ENCODE results near the gene STX2. TPM values are rescaled to one million over a fixed set of nuclear protein-coding genes. Genes with fewer than 3 reads are reported as not detected.

The STX2 gene
- total RNA-seq, 1 experiment from 2014 or later: 11.2 TPM

DNA sequence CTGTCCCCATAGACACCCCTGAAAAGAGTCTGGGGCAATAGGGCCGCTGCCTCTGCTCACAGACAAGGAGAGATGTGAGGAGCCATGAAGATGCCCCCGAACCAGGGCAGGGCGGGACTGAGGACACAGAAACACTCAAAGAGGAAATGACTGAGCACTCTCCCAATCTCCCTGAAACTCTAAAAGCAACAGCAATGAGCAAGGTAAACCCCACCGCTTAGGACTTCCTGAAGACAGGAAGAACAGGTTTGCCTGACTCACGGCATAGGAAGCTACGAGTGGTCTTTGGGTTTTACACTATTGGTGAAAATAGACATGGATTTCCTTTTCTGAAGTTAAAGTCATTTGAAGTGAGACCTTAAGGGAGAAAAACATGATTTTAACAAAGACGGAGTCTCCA, 32.5 kb downstream of the STX2 start:
- no peak overlapping the region for H3K27ac Mint-ChIP-seq (ENCODE audit: unreplicated experiment)

DNA sequence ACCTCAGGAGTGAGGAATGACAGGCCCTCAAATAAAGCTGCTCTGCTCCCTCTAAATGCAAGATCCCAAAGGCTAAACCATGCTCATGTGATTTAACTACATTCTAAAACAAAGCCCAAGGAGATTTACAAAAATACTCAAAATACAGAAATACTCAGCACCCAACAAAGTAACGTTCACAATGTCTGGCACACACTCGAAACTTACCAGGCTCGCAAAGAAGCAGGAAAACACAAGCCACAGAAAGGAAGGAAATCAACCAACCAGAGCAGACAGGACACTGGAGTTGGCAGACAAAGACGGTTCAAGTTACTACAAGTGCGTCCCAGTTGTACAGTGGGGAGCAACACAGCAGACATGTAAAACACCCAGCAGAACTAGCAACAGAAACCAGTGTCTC, 33.4 kb downstream of the STX2 start:
- TF ChIP-seq, protein P1, sequence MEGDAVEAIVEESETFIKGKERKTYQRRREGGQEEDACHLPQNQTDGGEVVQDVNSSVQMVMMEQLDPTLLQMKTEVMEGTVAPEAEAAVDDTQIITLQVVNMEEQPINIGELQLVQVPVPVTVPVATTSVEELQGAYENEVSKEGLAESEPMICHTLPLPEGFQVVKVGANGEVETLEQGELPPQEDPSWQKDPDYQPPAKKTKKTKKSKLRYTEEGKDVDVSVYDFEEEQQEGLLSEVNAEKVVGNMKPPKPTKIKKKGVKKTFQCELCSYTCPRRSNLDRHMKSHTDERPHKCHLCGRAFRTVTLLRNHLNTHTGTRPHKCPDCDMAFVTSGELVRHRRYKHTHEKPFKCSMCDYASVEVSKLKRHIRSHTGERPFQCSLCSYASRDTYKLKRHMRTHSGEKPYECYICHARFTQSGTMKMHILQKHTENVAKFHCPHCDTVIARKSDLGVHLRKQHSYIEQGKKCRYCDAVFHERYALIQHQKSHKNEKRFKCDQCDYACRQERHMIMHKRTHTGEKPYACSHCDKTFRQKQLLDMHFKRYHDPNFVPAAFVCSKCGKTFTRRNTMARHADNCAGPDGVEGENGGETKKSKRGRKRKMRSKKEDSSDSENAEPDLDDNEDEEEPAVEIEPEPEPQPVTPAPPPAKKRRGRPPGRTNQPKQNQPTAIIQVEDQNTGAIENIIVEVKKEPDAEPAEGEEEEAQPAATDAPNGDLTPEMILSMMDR (IDR thresholded peaks at IDR 0.05; ENCODE audit: insufficient read depth in 1 of 2, low read depth in 1 of 2, low read length in 1 of 2, severe bottlenecking in 1 of 2, unreplicated experiment in 1 of 2): no peak
- no peaks in the 10 kb centered on the region for H3K27me3 Mint-ChIP-seq (ENCODE audit: insufficient read depth, unreplicated experiment)
- DNase-seq: no peak
- no peak overlapping the region for H3K27ac Mint-ChIP-seq (ENCODE audit: unreplicated experiment)
- no peaks in the 10 kb centered on the region for H3K4me1 Mint-ChIP-seq (ENCODE audit: low read depth, unreplicated experiment)
- H3K9me3 Mint-ChIP-seq (ENCODE audit: unreplicated experiment): no peaks in the 10 kb centered on the region
- H3K36me3 Mint-ChIP-seq (ENCODE audit: insufficient read depth, unreplicated experiment): peaks cover 4% of the 10 kb centered on the region
- H3K4me1 ChIP-seq: no peaks in the 10 kb centered on the region
- H3K27me3 ChIP-seq (replicated peaks; ENCODE audit: control insufficient read depth, insufficient read depth, low read length): no peaks in the 10 kb centered on the region
- no peaks in the 10 kb centered on the region for H3K9me3 ChIP-seq
- no TSS peak for BruUV-seq (replicated peaks)
- H3K4me3 Mint-ChIP-seq (ENCODE audit: unreplicated experiment): no peak overlapping the region
- POLR2A ChIA-PET: no interaction called here
- no peak overlapping the region for H3K4me3 ChIP-seq (ENCODE audit: low read depth, low read length)
- H3K36me3 ChIP-seq (ENCODE audit: control insufficient read depth, insufficient read depth, low read length): no peaks in the 10 kb centered on the region
- CTCF ChIA-PET: no interaction called here
- intact Hi-C loops (cut with micrococcal nuclease; ENCODE audit: unreplicated experiment): no loop called here

More for the DNA sequence above, 32.5 kb downstream of the STX2 start:
- ChIA-PET CTCF (no interaction called here), POLR2A (no interaction called here)
- Mint-ChIP-seq H3K9me3 (ENCODE audit: unreplicated experiment) (no peaks in the 10 kb centered on the region), H3K4me3 (ENCODE audit: unreplicated experiment) (no peak overlapping the region), H3K27me3 (ENCODE audit: insufficient read depth, unreplicated experiment) (no peaks in the 10 kb centered on the region), H3K36me3 (ENCODE audit: insufficient read depth, unreplicated experiment) (peaks cover 6% of the 10 kb centered on the region), H3K4me1 (ENCODE audit: low read depth, unreplicated experiment) (no peaks in the 10 kb centered on the region)
- no peaks in the 10 kb centered on the region for H3K9me3 ChIP-seq
- H3K27me3 ChIP-seq (replicated peaks; ENCODE audit: control insufficient read depth, insufficient read depth, low read length): no peaks in the 10 kb centered on the region
- no peak for DNase-seq
- TF ChIP-seq, protein P1 (IDR thresholded peaks at IDR 0.05; ENCODE audit: insufficient read depth in 1 of 2, low read depth in 1 of 2, low read length in 1 of 2, severe bottlenecking in 1 of 2, unreplicated experiment in 1 of 2): no peak
- intact Hi-C loops (cut with micrococcal nuclease; ENCODE audit: unreplicated experiment): no loop called here
- H3K36me3 ChIP-seq (ENCODE audit: control insufficient read depth, insufficient read depth, low read length): no peaks in the 10 kb centered on the region
- no peak overlapping the region for H3K4me3 ChIP-seq (ENCODE audit: low read depth, low read length)
- no TSS peak for BruUV-seq (replicated peaks)
- H3K4me1 ChIP-seq: no peaks in the 10 kb centered on the region

DNA sequence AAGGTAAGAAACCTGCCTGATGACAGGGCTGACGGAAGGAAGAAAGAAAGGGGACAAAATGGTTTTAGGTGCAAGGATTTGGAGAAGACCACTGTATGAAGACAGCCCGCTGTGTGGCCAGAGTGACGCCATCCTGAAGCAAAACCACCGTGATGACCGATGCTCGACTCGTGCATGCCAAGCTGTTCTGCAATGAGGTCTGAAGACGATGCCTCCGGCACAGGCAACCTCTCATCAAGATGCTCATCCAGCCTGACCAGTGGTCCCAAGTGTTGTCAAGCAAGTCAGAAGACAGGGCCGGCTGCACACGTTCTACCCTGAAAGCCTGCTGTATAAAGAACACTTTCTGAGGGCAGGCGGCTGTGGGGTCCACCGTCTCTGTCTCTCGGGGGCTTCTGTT, 34.8 kb downstream of the STX2 start:
- ChIA-PET POLR2A (no interaction called here), CTCF (no interaction called here)
- no peaks in the 10 kb centered on the region for H3K9me3 Mint-ChIP-seq (ENCODE audit: unreplicated experiment)
- TF ChIP-seq, protein P1 (IDR thresholded peaks at IDR 0.05; ENCODE audit: insufficient read depth in 1 of 2, low read depth in 1 of 2, low read length in 1 of 2, severe bottlenecking in 1 of 2, unreplicated experiment in 1 of 2): no peak
- no peaks in the 10 kb centered on the region for H3K4me1 Mint-ChIP-seq (ENCODE audit: low read depth, unreplicated experiment)
- H3K27me3 ChIP-seq (replicated peaks; ENCODE audit: control insufficient read depth, insufficient read depth, low read length): no peaks in the 10 kb centered on the region
- intact Hi-C loops (cut with micrococcal nuclease; ENCODE audit: unreplicated experiment): no loop called here
- no peaks in the 10 kb centered on the region for H3K36me3 Mint-ChIP-seq (ENCODE audit: insufficient read depth, unreplicated experiment)
- no peaks in the 10 kb centered on the region for H3K4me1 ChIP-seq
- no TSS peak for BruUV-seq (replicated peaks)
- no peaks in the 10 kb centered on the region for H3K27me3 Mint-ChIP-seq (ENCODE audit: insufficient read depth, unreplicated experiment)
- H3K9me3 ChIP-seq: no peaks in the 10 kb centered on the region
- H3K4me3 Mint-ChIP-seq (ENCODE audit: unreplicated experiment): no peak overlapping the region
- H3K36me3 ChIP-seq (ENCODE audit: control insufficient read depth, insufficient read depth, low read length): no peaks in the 10 kb centered on the region
- H3K27ac Mint-ChIP-seq (ENCODE audit: unreplicated experiment): no peak overlapping the region
- DNase-seq: no peak
- no peak overlapping the region for H3K4me3 ChIP-seq (ENCODE audit: low read depth, low read length)

All from Caco-2 (cell line).